ENCODE data around the gene STPG2. TPM values are rescaled to one million over a fixed set of nuclear protein-coding genes. Genes with fewer than 3 reads are reported as not detected.

Gene STPG2
- total and polyA plus RNA-seq, 10 of the 15 experiments (the other 5 are each of a cell fraction or from before 2014, with no cell fraction given): 0.13 to 0.24 TPM; not detected in 8

DNA sequence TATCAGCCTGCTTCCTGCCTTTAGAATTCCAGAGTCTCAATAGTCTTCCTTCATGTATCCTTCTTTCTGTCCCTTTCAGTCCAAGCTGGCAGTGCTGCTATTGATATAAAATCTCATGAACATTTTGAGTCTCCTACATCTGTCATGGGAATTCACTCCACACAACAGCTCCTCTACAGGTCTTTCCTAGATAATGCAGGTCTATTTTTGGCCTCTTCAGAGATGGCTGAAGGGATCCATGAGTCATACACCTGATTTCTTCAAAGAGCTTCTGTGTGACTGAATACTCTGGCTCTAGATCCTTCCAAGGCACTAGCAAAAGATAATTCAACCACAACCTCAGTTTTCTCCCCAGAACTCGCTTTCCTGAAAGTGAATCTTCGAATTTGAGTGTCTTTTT, 115.4 kb downstream of the STPG2 start:
- ATAC-seq: no peak
- RAD21 ChIA-PET (ENCODE audit: unreplicated experiment): no interaction called here

More for the DNA sequence above, 115.4 kb downstream of the STPG2 start:
- BruUV-seq (replicated peaks): no TSS peak
- H3K27ac ChIP-seq (ENCODE audit: control insufficient read depth, insufficient read depth): no peak overlapping the region
- H2AFZ ChIP-seq (ENCODE audit: control insufficient read depth, low read depth, low read length): no peak overlapping the region
- FAIRE-seq: no peak
- no peaks in the 10 kb centered on the region for H3K36me3 ChIP-seq (ENCODE audit: control insufficient read depth in 2 of 2, insufficient read depth in 2 of 2, low read length in 1 of 2)
- in situ Hi-C loops (cut with MboI): no loop called here
- intact Hi-C loops (cut with micrococcal nuclease; ENCODE audit: unreplicated experiment): no loop called here
- no peaks in the 10 kb centered on the region for H4K20me1 ChIP-seq (ENCODE audit: control insufficient read depth, insufficient read depth)
- ChIA-PET SMC1A (ENCODE audit: uncharacterized antibody, unreplicated experiment) (no interaction called here), POLR2A (no interaction called here), CTCF (no interaction called here)
- DNase-seq (ENCODE audit: low read depth, low spot score): no peak
- H3K4me1 ChIP-seq (ENCODE audit: control insufficient read depth, insufficient read depth, low read length): no peaks in the 10 kb centered on the region
- TF ChIP-seq ETV6 (conservative IDR thresholded peaks at IDR 0.05 in 1 of 2, IDR thresholded peaks at IDR 0.05 in 1 of 2; ENCODE audit: borderline replicate concordance in 1 of 2, low read depth in 1 of 2): no peak
- TF ChIP-seq, protein P1, sequence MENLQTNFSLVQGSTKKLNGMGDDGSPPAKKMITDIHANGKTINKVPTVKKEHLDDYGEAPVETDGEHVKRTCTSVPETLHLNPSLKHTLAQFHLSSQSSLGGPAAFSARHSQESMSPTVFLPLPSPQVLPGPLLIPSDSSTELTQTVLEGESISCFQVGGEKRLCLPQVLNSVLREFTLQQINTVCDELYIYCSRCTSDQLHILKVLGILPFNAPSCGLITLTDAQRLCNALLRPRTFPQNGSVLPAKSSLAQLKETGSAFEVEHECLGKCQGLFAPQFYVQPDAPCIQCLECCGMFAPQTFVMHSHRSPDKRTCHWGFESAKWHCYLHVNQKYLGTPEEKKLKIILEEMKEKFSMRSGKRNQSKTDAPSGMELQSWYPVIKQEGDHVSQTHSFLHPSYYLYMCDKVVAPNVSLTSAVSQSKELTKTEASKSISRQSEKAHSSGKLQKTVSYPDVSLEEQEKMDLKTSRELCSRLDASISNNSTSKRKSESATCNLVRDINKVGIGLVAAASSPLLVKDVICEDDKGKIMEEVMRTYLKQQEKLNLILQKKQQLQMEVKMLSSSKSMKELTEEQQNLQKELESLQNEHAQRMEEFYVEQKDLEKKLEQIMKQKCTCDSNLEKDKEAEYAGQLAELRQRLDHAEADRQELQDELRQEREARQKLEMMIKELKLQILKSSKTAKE (IDR thresholded peaks at IDR 0.05; ENCODE audit: low read depth, poor library complexity, severe bottlenecking): no peak
- TF ChIP-seq NFXL1 (IDR thresholded peaks at IDR 0.05; ENCODE audit: borderline replicate concordance): no peak
- TF ChIP-seq, protein P2, sequence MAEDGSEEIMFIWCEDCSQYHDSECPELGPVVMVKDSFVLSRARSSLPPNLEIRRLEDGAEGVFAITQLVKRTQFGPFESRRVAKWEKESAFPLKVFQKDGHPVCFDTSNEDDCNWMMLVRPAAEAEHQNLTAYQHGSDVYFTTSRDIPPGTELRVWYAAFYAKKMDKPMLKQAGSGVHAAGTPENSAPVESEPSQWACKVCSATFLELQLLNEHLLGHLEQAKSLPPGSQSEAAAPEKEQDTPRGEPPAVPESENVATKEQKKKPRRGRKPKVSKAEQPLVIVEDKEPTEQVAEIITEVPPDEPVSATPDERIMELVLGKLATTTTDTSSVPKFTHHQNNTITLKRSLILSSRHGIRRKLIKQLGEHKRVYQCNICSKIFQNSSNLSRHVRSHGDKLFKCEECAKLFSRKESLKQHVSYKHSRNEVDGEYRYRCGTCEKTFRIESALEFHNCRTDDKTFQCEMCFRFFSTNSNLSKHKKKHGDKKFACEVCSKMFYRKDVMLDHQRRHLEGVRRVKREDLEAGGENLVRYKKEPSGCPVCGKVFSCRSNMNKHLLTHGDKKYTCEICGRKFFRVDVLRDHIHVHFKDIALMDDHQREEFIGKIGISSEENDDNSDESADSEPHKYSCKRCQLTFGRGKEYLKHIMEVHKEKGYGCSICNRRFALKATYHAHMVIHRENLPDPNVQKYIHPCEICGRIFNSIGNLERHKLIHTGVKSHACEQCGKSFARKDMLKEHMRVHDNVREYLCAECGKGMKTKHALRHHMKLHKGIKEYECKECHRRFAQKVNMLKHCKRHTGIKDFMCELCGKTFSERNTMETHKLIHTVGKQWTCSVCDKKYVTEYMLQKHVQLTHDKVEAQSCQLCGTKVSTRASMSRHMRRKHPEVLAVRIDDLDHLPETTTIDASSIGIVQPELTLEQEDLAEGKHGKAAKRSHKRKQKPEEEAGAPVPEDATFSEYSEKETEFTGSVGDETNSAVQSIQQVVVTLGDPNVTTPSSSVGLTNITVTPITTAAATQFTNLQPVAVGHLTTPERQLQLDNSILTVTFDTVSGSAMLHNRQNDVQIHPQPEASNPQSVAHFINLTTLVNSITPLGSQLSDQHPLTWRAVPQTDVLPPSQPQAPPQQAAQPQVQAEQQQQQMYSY (CRISPR knock-in tag; IDR thresholded peaks at IDR 0.05): no peak
- TF ChIP-seq ZBED1 (IDR thresholded peaks at IDR 0.05; ENCODE audit: borderline replicate concordance): no peak
- TF ChIP-seq NFIC (IDR thresholded peaks at IDR 0.05; ENCODE audit: low read depth, low read length): no peak
- TF ChIP-seq RBBP5 (conservative IDR thresholded peaks at IDR 0.05): no peak
- TF ChIP-seq NR2C1 (IDR thresholded peaks at IDR 0.05): no peak
- TF ChIP-seq PML (IDR thresholded peaks at IDR 0.05; ENCODE audit: low read length): no peak
- TF ChIP-seq EGR1 (IDR thresholded peaks at IDR 0.05; ENCODE audit: borderline replicate concordance in 1 of 2, low read depth in 2 of 2, low read length in 2 of 2): no peak
- TF ChIP-seq NBN (IDR thresholded peaks at IDR 0.05): no peak
- no peak for TF ChIP-seq IKZF1 (conservative IDR thresholded peaks at IDR 0.05)
- H3K9ac ChIP-seq (ENCODE audit: control insufficient read depth, insufficient read depth, low read length): no peak overlapping the region
- H3K4me2 ChIP-seq (ENCODE audit: control insufficient read depth, insufficient read depth): no peak overlapping the region
- no peaks in the 10 kb centered on the region; the same call in 1 of the 3 replicates for H3K9me3 ChIP-seq (replicated peaks; ENCODE audit: control insufficient read depth, insufficient read depth, low read length)
- 0% methylated on average over 2 of the region's 2 CpGs for WGBS (ENCODE audit: insufficient coverage, insufficient replicate concordance, low lambda C conversion rate, missing lambda C conversion rate)
- no peaks in the 10 kb centered on the region for H3K27me3 ChIP-seq (replicated peaks in 1 of 2; ENCODE audit: control insufficient read depth in 2 of 2, insufficient read depth in 2 of 2, low read length in 1 of 2)
- H3K79me2 ChIP-seq (ENCODE audit: control insufficient read depth, insufficient read depth, low read length): no peaks in the 10 kb centered on the region
- no peak overlapping the region for H3K4me3 ChIP-seq
